ENCODE data around the gene RIOK3. TPM values are rescaled to one million over a fixed set of nuclear protein-coding genes. Genes with fewer than 3 reads are reported as not detected.

RIOK3 gene
- polyA plus RNA-seq, 1 experiment, result 30.9 TPM

GRCh38 chr18:23450022-23450421 is 3.1 kb upstream of the RIOK3 start:
- CTCF ChIA-PET, result no interaction called here
- H3K36me3 ChIP-seq (ENCODE audit: control insufficient read depth, insufficient read depth, low read length), result no peaks in the 10 kb centered on the region
- TF ChIP-seq CTCF (IDR thresholded peaks at IDR 0.05; ENCODE audit: insufficient read depth, low read depth, low read length), result no peak
- H3K4me3 ChIP-seq (ENCODE audit: low read depth, low read length), result no peak overlapping the region
- peaks cover 2% of the 10 kb centered on the region; the same call in 1 of the 2 replicates for H3K27me3 ChIP-seq (ENCODE audit: control insufficient read depth, insufficient read depth, low read length)
- no peak for DNase-seq (ENCODE audit: low read depth)
- POLR2A ChIA-PET, result no interaction called here

- Histone ChIP-seq H3K27me3 (ENCODE audit: control insufficient read depth, insufficient read depth, low read length) (no peaks in the 10 kb centered on the region), H3K4me3 (ENCODE audit: low read depth, low read length) (no peak overlapping the region), H3K36me3 (ENCODE audit: control insufficient read depth, insufficient read depth, low read length) (no peaks in the 10 kb centered on the region; the same call in 1 of the 2 replicates)
- CTCF ChIA-PET, result no interaction called here
- POLR2A ChIA-PET, result no interaction called here
- no peak for TF ChIP-seq CTCF (IDR thresholded peaks at IDR 0.05; ENCODE audit: insufficient read depth, low read depth, low read length)
- no peak for DNase-seq (ENCODE audit: low read depth)
These were observed 2.1 kb upstream of the RIOK3 start for GRCh38 chr18:23451011-23451410.

GRCh38 chr18:23451491-23451890 is 1.6 kb upstream of the RIOK3 start:
- Histone ChIP-seq H3K36me3 (ENCODE audit: control insufficient read depth, insufficient read depth, low read length) (no peaks in the 10 kb centered on the region; the same call in 1 of the 2 replicates), H3K4me3 (ENCODE audit: low read depth, low read length) (no peak overlapping the region), H3K27me3 (ENCODE audit: control insufficient read depth, insufficient read depth, low read length) (no peaks in the 10 kb centered on the region)
- TF ChIP-seq CTCF (IDR thresholded peaks at IDR 0.05; ENCODE audit: insufficient read depth, low read depth, low read length), result no peak
- POLR2A ChIA-PET, result no interaction called here
- CTCF ChIA-PET, result no interaction called here
- no peak for DNase-seq (ENCODE audit: low read depth)

GRCh38 chr18:23452347-23452727 is 750 bp upstream of the RIOK3 start:
- H3K36me3 ChIP-seq (ENCODE audit: control insufficient read depth, insufficient read depth, low read length), result no peaks in the 10 kb centered on the region; the same call in 1 of the 2 replicates
- no peaks in the 10 kb centered on the region for H3K27me3 ChIP-seq (ENCODE audit: control insufficient read depth, insufficient read depth, low read length)
- ChIA-PET CTCF (interaction anchor here (1.1 kb wide), 1 partner anchor 10 kb away, joined by 4 read pairs; no protein-coding TSS in a partner anchor), POLR2A (no interaction called here)
- no peak for TF ChIP-seq CTCF (IDR thresholded peaks at IDR 0.05; ENCODE audit: insufficient read depth, low read depth, low read length)
- H3K4me3 ChIP-seq (ENCODE audit: low read depth, low read length), result peak overlapping the region; percentile 56
- no peak for DNase-seq (ENCODE audit: low read depth)

- DNase-seq (ENCODE audit: low read depth), result peak; percentile 11
- ChIA-PET POLR2A (no interaction called here), CTCF (no interaction called here)
- TF ChIP-seq CTCF (IDR thresholded peaks at IDR 0.05; ENCODE audit: insufficient read depth, low read depth, low read length), result no peak
- Histone ChIP-seq H3K27me3 (ENCODE audit: control insufficient read depth, insufficient read depth, low read length) (no peaks in the 10 kb centered on the region), H3K36me3 (ENCODE audit: control insufficient read depth, insufficient read depth, low read length) (no peaks in the 10 kb centered on the region; the same call in 1 of the 2 replicates), H3K4me3 (ENCODE audit: low read depth, low read length) (peak overlapping the region; percentile 56)
These were observed 582 bp downstream of the RIOK3 start for GRCh38 chr18:23453680-23454058.

Data from BJ (cell line).